Lower lobe of right lung (tissue), 2 donors: ENCODE results near the gene MSN. TPM values are rescaled to one million over a fixed set of nuclear protein-coding genes. Genes with fewer than 3 reads are reported as not detected.

Experiments
- ATAC-seq, 2 donors: fragments of 200-7000 bp; cut with Tn5 transposase; one replicate each; pipeline ENCODE4 v1.9.1; 2020 to 2022; ENCODE audit warnings: mild to moderate bottlenecking in 2 of 2, moderate library complexity in 2 of 2
- DNase-seq: peaks from one replicate; pipeline ENCODE4 v3.0.0-alpha.2; 2020
- H3K27ac ChIP-seq: fragments of 200-600 bp; one replicate; pipeline ENCODE4 v1.8.0; 2022
- H3K27me3 ChIP-seq: fragments of 200-600 bp; one replicate; pipeline ENCODE4 v1.8.0; 2022; ENCODE audit warnings: low read depth
- H3K36me3 ChIP-seq: fragments of 200-600 bp; one replicate; pipeline ENCODE4 v1.8.0; 2022; ENCODE audit warnings: mild to moderate bottlenecking
- H3K4me1 ChIP-seq: fragments of 200-600 bp; one replicate; pipeline ENCODE4 v1.8.0; 2022
- H3K4me3 ChIP-seq: fragments of 200-600 bp; one replicate; pipeline ENCODE4 v1.8.0; 2022; ENCODE audit warnings: mild to moderate bottlenecking
- H3K9me3 ChIP-seq: fragments of 200-600 bp; one replicate; pipeline ENCODE4 v1.8.0; 2022
- intact Hi-C: fragments of 100-400 bp; cut with DNase I; formaldehyde crosslinking; loops from one replicate; pipeline ENCODE4 v1.11.0; 2022
- total RNA-seq: library from RNA; stranded (reverse); fragmentation: NEBNext Ultra II Directional; extraction: Animal tissue kit (Norgen Biotek cat#: 25700); gene quantifications from one replicate; pipeline ENCODE4 v1.2.1, GENCODE V29; 2021
- TF ChIP-seq, protein P1 (sequence below): fragments of 200-600 bp; IDR thresholded peaks from one replicate; pipeline ENCODE4 v1.8.0; 2022; ENCODE audit warnings: antibody characterized with exemption, mild to moderate bottlenecking
- donor health status: DM: no; HTN: yes; CAD: no; lungs with severe emphysema.

MSN gene
- total RNA-seq, 1 donor from 2014 or later, result 419 TPM

GRCh38 chrX:65668377-65669310, 1.2 kb downstream of the MSN start:
- TF ChIP-seq, protein P1, sequence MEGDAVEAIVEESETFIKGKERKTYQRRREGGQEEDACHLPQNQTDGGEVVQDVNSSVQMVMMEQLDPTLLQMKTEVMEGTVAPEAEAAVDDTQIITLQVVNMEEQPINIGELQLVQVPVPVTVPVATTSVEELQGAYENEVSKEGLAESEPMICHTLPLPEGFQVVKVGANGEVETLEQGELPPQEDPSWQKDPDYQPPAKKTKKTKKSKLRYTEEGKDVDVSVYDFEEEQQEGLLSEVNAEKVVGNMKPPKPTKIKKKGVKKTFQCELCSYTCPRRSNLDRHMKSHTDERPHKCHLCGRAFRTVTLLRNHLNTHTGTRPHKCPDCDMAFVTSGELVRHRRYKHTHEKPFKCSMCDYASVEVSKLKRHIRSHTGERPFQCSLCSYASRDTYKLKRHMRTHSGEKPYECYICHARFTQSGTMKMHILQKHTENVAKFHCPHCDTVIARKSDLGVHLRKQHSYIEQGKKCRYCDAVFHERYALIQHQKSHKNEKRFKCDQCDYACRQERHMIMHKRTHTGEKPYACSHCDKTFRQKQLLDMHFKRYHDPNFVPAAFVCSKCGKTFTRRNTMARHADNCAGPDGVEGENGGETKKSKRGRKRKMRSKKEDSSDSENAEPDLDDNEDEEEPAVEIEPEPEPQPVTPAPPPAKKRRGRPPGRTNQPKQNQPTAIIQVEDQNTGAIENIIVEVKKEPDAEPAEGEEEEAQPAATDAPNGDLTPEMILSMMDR, result no peak
- ATAC-seq, result peak; percentile 83 to 87
- Histone ChIP-seq H3K9me3 (no peaks in the 10 kb centered on the region), H3K4me1 (peaks cover 31% of the 10 kb centered on the region), H3K27me3 (no peaks in the 10 kb centered on the region), H3K36me3 (no peaks in the 10 kb centered on the region), H3K4me3 (peak overlapping the region; percentile 77), H3K27ac (peak overlapping the region; percentile 95)
- intact Hi-C loops, result no loop called here
- DNase-seq, result peak; percentile 73

GRCh38 chrX:65671286-65671685, 3.8 kb downstream of the MSN start:
- H3K36me3 ChIP-seq, result no peaks in the 10 kb centered on the region
- TF ChIP-seq, protein P1, result no peak
- DNase-seq (no peak), ATAC-seq (peak in 1 of 2 donors; percentile 67)
- peak overlapping the region; percentile 95 for H3K27ac ChIP-seq
- peak overlapping the region; percentile 77 for H3K4me3 ChIP-seq
- H3K4me1 ChIP-seq, result peaks cover 55% of the 10 kb centered on the region
- no peaks in the 10 kb centered on the region for H3K9me3 ChIP-seq
- H3K27me3 ChIP-seq, result no peaks in the 10 kb centered on the region
- intact Hi-C loops, result no loop called here

GRCh38 chrX:65671966-65672365, 4.5 kb downstream of the MSN start:
- intact Hi-C loops, result no loop called here
- ATAC-seq (no peak), DNase-seq (no peak)
- Histone ChIP-seq H3K27me3 (no peaks in the 10 kb centered on the region), H3K27ac (peak overlapping the region; percentile 95), H3K4me3 (peak overlapping the region; percentile 77), H3K9me3 (no peaks in the 10 kb centered on the region), H3K4me1 (peaks cover 60% of the 10 kb centered on the region), H3K36me3 (no peaks in the 10 kb centered on the region)
- TF ChIP-seq, protein P1, result no peak

- intact Hi-C loops, result no loop called here
- no peak for DNase-seq
- TF ChIP-seq, protein P1, result no peak
- peak in 1 of 2 donors; percentile 2 for ATAC-seq
- no peaks in the 10 kb centered on the region for H3K27me3 ChIP-seq
- H3K27ac ChIP-seq, result peak overlapping the region; percentile 64
- H3K4me1 ChIP-seq, result peaks cover 73% of the 10 kb centered on the region
- no peaks in the 10 kb centered on the region for H3K9me3 ChIP-seq
- no peaks in the 10 kb centered on the region for H3K36me3 ChIP-seq
- peak overlapping the region; percentile 21 for H3K4me3 ChIP-seq
These were observed 6.4 kb downstream of the MSN start for GRCh38 chrX:65673857-65674203.

DNA sequence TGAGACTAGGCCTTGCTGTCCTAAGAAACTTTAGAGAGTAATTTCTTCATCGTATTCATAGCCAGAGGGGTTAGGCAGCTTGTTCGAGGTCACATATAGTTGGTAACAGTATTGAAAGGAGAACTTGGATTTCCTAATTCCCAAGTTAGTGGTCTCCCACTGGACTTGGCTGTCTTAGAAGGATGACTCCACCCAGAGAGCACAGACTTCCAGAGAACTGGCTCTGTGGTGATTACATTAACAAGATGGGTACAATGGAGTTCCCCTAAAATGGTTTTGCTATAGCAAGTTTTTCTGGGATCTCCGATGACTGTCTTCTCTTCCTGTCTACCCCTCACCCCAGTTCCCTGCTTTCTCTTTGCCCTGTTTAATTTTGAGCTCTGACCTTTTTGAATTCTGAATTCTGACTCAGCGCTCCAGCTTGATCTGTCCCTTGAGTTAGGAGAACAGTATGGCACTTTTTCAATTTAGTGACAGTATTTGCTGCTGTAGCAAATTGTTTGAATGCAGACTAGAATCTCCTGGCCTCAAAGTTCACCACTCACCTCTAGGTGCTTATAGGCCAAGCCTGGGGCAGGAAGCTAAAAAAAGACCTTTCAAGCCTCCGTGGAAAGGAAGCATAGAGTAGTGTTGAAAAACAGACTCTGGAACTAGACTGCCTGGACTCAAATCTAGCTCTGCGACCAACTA, 6.9 kb downstream of the MSN start:
- H3K4me1 ChIP-seq, result peaks cover 78% of the 10 kb centered on the region
- peak overlapping the region; percentile 21 for H3K4me3 ChIP-seq
- no peak for DNase-seq
- ATAC-seq, result peak in 1 of 2 donors; percentile 1
- intact Hi-C loops, result no loop called here
- no peaks in the 10 kb centered on the region for H3K27me3 ChIP-seq
- TF ChIP-seq, protein P1, result no peak
- H3K27ac ChIP-seq, result peak overlapping the region; percentile 64
- no peaks in the 10 kb centered on the region for H3K9me3 ChIP-seq
- no peaks in the 10 kb centered on the region for H3K36me3 ChIP-seq
